ENCODE measurements around the gene ACAD10.

DNA sequence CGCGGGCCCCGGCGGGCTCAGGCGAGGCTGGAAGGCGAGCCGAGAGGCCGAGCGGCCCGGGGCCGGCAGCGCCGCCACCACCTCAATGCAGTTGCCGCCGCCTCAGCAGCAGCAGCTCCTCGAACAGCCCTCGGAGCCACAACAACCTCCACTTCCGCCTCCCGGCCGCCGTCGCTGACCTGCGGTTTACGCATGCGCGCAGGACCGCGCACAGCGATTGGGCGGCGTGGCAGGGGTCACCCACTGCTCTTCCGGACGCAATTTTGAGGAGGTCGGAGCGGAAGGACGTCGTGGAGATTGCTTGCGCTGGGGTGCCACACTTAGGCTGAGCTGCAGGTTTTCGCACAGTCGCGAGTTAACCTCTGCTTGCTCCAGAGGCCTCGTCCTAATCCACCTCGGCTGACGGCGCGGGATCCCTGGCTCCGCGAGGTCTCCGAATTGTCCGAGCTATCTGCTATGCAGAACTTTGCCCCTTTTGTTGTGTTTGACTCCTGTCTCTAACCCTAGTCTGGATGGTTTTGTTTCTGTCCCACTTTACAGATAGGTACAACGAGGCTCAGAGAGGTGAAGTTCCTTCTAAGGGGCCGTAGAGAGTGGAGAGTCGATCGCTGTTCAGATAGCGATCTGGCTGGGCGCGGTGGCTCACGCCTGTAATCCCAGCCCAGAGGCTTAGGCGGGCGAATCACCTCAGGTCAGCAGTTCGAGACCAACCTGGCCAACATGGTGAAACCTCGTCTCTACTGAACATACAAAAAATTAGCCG is at the start of gene ACAD10, which contains the start of gene BRAP:
- TF ChIP-seq, protein P1, sequence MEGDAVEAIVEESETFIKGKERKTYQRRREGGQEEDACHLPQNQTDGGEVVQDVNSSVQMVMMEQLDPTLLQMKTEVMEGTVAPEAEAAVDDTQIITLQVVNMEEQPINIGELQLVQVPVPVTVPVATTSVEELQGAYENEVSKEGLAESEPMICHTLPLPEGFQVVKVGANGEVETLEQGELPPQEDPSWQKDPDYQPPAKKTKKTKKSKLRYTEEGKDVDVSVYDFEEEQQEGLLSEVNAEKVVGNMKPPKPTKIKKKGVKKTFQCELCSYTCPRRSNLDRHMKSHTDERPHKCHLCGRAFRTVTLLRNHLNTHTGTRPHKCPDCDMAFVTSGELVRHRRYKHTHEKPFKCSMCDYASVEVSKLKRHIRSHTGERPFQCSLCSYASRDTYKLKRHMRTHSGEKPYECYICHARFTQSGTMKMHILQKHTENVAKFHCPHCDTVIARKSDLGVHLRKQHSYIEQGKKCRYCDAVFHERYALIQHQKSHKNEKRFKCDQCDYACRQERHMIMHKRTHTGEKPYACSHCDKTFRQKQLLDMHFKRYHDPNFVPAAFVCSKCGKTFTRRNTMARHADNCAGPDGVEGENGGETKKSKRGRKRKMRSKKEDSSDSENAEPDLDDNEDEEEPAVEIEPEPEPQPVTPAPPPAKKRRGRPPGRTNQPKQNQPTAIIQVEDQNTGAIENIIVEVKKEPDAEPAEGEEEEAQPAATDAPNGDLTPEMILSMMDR (IDR thresholded peaks at IDR 0.05): no peak
- TF ChIP-seq POLR2AphosphoS5 (IDR thresholded peaks at IDR 0.05; ENCODE audit: low read depth, low read length) (peak; percentile 98), TCF7L2 (IDR thresholded peaks at IDR 0.05; ENCODE audit: low read depth, low read length) (no peak), SIN3A (IDR thresholded peaks at IDR 0.05; ENCODE audit: borderline replicate concordance, insufficient read depth, low read depth, low read length) (peak; percentile 75; the same call in 1 of the 2 replicates)
- TF ChIP-seq, protein P2, sequence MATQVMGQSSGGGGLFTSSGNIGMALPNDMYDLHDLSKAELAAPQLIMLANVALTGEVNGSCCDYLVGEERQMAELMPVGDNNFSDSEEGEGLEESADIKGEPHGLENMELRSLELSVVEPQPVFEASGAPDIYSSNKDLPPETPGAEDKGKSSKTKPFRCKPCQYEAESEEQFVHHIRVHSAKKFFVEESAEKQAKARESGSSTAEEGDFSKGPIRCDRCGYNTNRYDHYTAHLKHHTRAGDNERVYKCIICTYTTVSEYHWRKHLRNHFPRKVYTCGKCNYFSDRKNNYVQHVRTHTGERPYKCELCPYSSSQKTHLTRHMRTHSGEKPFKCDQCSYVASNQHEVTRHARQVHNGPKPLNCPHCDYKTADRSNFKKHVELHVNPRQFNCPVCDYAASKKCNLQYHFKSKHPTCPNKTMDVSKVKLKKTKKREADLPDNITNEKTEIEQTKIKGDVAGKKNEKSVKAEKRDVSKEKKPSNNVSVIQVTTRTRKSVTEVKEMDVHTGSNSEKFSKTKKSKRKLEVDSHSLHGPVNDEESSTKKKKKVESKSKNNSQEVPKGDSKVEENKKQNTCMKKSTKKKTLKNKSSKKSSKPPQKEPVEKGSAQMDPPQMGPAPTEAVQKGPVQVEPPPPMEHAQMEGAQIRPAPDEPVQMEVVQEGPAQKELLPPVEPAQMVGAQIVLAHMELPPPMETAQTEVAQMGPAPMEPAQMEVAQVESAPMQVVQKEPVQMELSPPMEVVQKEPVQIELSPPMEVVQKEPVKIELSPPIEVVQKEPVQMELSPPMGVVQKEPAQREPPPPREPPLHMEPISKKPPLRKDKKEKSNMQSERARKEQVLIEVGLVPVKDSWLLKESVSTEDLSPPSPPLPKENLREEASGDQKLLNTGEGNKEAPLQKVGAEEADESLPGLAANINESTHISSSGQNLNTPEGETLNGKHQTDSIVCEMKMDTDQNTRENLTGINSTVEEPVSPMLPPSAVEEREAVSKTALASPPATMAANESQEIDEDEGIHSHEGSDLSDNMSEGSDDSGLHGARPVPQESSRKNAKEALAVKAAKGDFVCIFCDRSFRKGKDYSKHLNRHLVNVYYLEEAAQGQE (IDR thresholded peaks at IDR 0.05; ENCODE audit: insufficient read depth in 1 of 2, low read depth in 2 of 2, low read length in 1 of 2): peak in 1 of 2 experiments; percentile 74; a peak in 1 of 4 replicates
